ACC112 (cell line): ENCODE data around the gene LMOD1.
A peak's percentile ranks its signal among the peaks of the same experiment; 100 is the strongest.
"Not testable (repeated sequence)": the region's sequence is repeated elsewhere in the genome, so short reads cannot be mapped to it uniquely, and the experiment has no call there.

ENCODE experiments used
- H2AFZ ChIP-seq: fragments of 200-600 bp; sonication (generic); one replicate; pipeline ENCODE4 v1.6.0; 2017; ENCODE audit warnings: antibody characterized with exemption, low read length; ENCODE audit not compliant: unreplicated experiment
- H3K27ac ChIP-seq: fragments of 200-600 bp; sonication (generic); 2 replicates; pipeline ENCODE4 v1.5.1; 2014; ENCODE audit warnings: low read depth, mild to moderate bottlenecking, antibody characterized with exemption, low read length, moderate library complexity
- H3K27me3 ChIP-seq: fragments of 200-600 bp; sonication (generic); 2 replicates; pipeline ENCODE4 v1.6.1; 2014; ENCODE audit warnings: mild to moderate bottlenecking, antibody characterized with exemption, low read length, moderate library complexity, mixed read lengths; ENCODE audit not compliant: insufficient read depth
- H3K36me3 ChIP-seq: fragments of 200-600 bp; sonication (generic); 2 replicates; pipeline ENCODE4 v1.6.1; 2016; ENCODE audit warnings: mild to moderate bottlenecking, antibody characterized with exemption, low read length, moderate library complexity, mixed read lengths; ENCODE audit not compliant: insufficient read depth
- H3K4me1 ChIP-seq: fragments of 200-600 bp; sonication (generic); one replicate; pipeline ENCODE4 v1.6.1; 2016; ENCODE audit warnings: low read length, mixed read lengths; ENCODE audit not compliant: insufficient read depth, unreplicated experiment, control insufficient read depth
- H3K4me3 ChIP-seq: fragments of 200-600 bp; sonication (generic); 2 replicates; pipeline ENCODE4 v1.5.1; 2014; ENCODE audit warnings: mild to moderate bottlenecking, low read depth, low read length
- H3K79me2 ChIP-seq: fragments of 200-600 bp; sonication (generic); one replicate; pipeline ENCODE4 v1.6.0; 2016; ENCODE audit warnings: low read length; ENCODE audit not compliant: control insufficient read depth, unreplicated experiment, insufficient read depth

Gene LMOD1

DNA sequence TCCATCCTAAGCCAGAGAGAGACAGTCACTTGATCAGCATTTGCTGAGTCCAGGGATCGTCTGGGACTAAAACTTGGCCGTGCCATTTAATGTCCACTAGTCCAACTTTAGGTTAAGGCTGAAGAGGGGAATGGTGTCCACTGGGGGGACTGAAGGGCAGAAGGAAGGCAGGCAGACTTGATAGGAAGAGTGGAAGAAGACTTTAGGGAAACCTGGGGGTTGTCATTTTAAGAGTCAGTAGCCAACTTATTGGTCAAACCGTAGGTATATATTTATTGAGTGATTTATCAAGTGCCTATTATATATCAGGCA, 1.3 kb upstream of the LMOD1 start:
- no peak overlapping the region for H2AFZ ChIP-seq

DNA sequence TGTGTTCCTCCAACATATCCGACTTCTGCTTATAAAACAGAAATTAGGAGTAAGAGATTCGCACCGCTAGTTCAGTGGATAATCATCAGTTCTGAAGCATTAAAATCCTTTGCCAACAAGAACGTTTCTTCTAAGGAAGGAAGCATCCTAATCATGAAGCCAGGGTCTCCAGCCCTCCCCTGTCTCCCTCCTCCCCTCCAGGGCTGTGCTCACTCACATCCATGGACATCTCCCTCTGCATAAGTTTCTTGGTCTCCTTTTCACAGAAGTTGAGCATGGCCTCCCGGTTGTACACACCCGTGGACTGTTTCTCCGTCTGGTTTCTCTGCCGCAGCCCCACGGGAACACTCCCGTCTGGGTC, 505 bp downstream of the LMOD1 start:
- no peaks in the 10 kb centered on the region for H3K79me2 ChIP-seq
- H2AFZ ChIP-seq: peak overlapping the region; percentile 61
- H3K36me3 ChIP-seq: no peaks in the 10 kb centered on the region
- peaks cover 23% of the 10 kb centered on the region for H3K4me1 ChIP-seq
- H3K27ac ChIP-seq: no peak overlapping the region
- H3K27me3 ChIP-seq: peaks cover 12% of the 10 kb centered on the region; the same call in 1 of the 2 replicates
- peak overlapping the region; percentile 66 for H3K4me3 ChIP-seq

More for the DNA sequence above, 1.3 kb upstream of the LMOD1 start:
- peaks cover 12% of the 10 kb centered on the region; the same call in 1 of the 2 replicates for H3K27me3 ChIP-seq
- no peak overlapping the region for H3K4me3 ChIP-seq
- no peak overlapping the region for H3K27ac ChIP-seq
- H3K36me3 ChIP-seq: no peaks in the 10 kb centered on the region
- peaks cover 23% of the 10 kb centered on the region for H3K4me1 ChIP-seq
- no peaks in the 10 kb centered on the region for H3K79me2 ChIP-seq

DNA sequence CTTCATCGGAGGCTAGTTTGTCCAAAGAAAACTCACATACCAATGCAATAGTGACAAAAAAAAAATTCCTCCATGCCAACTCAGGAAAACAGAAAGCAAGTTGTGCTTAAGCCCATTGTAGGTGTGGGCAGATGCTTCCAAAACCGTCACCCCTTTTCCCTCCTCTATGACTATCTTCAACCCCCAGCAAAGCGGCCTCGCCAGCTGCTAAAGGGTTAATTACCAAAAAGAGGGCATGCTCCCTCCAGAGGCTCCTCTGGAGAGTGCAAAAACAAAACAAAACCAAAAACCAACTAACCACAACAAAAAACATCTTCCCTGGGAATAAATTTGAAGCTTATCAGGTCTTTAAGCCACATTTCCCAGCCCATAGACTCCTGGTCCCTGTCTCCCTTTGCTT, 1.2 kb downstream of the LMOD1 start:
- Histone ChIP-seq H3K36me3 (no peaks in the 10 kb centered on the region), H3K79me2 (no peaks in the 10 kb centered on the region), H3K27ac (no peak overlapping the region), H2AFZ (no peak overlapping the region), H3K27me3 (peaks cover 12% of the 10 kb centered on the region; the same call in 1 of the 2 replicates), H3K4me3 (peak overlapping the region; percentile 66), H3K4me1 (peaks cover 23% of the 10 kb centered on the region)

DNA sequence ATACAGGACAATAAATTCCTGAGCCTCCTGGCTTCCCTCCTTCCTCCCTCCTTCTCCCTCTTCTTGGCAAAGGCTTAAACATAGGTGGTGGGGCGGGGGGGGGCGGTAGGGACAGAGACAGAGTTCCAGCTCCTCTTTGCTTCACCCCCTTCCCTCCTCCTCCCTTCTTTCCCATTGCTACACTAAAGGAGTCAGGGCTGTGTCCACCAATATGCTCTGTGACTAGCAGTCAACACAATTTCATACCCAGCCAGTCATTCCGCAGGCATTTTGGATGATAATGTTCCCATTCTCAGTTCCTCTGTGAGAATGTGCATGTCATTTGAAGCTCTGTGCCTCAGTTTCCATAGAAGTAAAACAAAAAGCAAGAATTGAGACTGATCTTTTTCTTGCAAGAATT, 1.7 kb downstream of the LMOD1 start:
- Histone ChIP-seq H3K27ac (no peak overlapping the region), H3K36me3 (no peaks in the 10 kb centered on the region), H3K4me3 (no peak overlapping the region)

DNA sequence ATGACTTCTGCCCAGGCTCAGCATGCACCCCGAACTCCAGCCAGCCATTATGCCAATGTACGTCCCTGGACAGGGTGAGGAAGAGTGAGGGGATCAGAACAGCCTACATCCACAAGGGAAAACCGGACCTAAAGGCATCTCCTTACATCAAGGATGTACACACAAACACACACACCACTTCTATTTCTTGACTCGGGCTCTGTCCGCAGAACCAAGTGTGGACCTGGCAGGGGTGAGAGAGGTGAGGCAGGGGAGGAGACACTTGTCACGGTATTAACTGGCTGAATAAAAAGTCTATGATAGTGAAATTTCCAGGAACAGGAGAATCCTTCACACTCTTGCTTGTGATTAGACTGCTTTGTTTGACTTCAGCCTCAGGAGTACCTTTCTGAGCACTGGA, 2.3 kb downstream of the LMOD1 start:
- H3K36me3 ChIP-seq: no peaks in the 10 kb centered on the region
- no peak overlapping the region for H2AFZ ChIP-seq
- H3K27me3 ChIP-seq: peaks cover 12% of the 10 kb centered on the region; the same call in 1 of the 2 replicates
- peaks cover 23% of the 10 kb centered on the region for H3K4me1 ChIP-seq
- H3K79me2 ChIP-seq: no peaks in the 10 kb centered on the region
- H3K4me3 ChIP-seq: no peak overlapping the region
- no peak overlapping the region for H3K27ac ChIP-seq

More for the DNA sequence above, 1.7 kb downstream of the LMOD1 start:
- Histone ChIP-seq H3K27me3 (peaks cover 12% of the 10 kb centered on the region; the same call in 1 of the 2 replicates), H3K79me2 (no peaks in the 10 kb centered on the region), H3K4me1 (peaks cover 23% of the 10 kb centered on the region), H2AFZ (no peak overlapping the region)

DNA sequence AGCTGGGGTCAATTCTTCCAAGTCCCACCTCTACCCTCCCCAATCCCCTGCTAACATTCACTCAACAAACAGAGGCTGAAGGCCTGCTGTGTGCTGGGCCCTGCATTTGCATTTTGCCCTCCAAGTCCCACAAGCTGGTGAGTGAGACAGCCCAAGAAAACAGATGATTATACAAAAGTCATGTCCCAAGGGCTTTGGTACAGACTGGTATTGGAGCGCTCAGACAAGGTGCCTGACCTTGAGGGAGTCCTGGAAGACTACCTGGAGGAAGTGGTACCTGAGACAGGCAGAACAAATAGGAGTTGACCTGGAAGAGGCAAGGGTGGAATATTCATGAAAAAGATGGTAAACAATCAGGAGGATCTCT, 4.2 kb downstream of the LMOD1 start:
- no peaks in the 10 kb centered on the region for H3K79me2 ChIP-seq
- H3K4me1 ChIP-seq: peaks cover 32% of the 10 kb centered on the region
- peaks cover 12% of the 10 kb centered on the region; the same call in 1 of the 2 replicates for H3K27me3 ChIP-seq
- no peaks in the 10 kb centered on the region for H3K36me3 ChIP-seq
- H3K27ac ChIP-seq: no peak overlapping the region
- no peak overlapping the region for H2AFZ ChIP-seq
- no peak overlapping the region for H3K4me3 ChIP-seq

DNA sequence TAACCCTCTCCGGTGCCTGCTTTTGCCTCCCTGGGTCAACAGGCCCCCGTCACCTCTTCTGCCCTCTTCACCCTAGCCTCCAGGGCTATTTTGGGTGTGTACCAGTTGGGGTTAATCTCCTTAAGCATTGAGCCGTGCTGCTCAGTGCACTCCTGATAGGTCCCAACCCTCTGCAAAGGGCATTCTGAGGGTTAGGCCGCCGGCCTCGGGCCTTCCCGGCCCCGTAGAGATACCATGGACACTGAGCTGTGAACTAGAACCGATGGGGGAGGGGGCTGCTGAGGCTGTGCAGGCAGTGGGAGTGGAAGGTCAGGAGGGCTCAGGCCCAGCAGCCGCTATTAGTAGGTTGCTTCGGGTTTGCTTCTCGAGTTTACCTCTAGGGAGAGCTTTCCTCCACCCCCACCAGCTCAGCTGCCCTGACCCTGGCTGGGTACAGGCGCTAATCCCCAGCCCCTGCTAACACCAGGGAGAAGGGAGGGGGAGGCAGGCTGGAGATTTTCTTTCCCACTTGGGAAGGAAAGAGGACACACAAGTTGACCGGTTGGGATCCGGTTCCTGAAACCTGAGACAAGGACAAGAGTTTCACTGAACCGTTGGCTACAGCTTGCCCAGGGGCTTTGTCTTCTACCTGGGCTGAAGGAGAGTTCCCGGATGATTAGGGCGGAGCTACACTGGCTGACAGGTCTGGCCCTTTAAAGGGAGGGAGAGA, 4.8 kb downstream of the LMOD1 start:
- peaks cover 27% of the 10 kb centered on the region for H3K4me1 ChIP-seq
- no peak overlapping the region for H3K27ac ChIP-seq
- H3K4me3 ChIP-seq: no peak overlapping the region

DNA sequence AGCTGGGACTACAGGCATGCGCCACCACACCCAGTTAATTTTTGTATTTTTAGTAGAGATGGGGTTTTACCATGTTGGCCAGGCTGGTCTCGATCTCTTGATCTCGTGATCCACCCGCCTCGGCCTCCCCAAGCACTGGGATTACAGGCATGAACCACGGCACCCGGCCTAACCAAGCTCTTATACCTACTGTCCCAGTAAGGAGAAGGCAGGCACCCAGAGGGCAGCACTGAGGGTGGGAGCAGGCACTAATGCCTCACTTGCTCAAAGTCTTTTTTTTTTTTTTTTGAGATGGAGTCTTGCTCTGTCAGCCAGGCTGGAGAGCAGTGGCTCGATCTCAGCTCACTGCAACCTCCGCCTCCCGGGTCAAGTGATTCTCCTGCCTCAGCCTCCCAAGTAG, 6.0 kb downstream of the LMOD1 start:
- H2AFZ ChIP-seq, H3K27ac ChIP-seq, H3K27me3 ChIP-seq, H3K36me3 ChIP-seq, H3K79me2 ChIP-seq, H3K4me3 ChIP-seq: not testable (repeated sequence)
- H3K4me1 ChIP-seq: peaks cover 14% of the 10 kb centered on the region

More for the DNA sequence above, 4.8 kb downstream of the LMOD1 start:
- H3K27me3 ChIP-seq: peaks cover 12% of the 10 kb centered on the region; the same call in 1 of the 2 replicates
- no peaks in the 10 kb centered on the region for H3K36me3 ChIP-seq
- H3K79me2 ChIP-seq: no peaks in the 10 kb centered on the region
- no peak overlapping the region for H2AFZ ChIP-seq

DNA sequence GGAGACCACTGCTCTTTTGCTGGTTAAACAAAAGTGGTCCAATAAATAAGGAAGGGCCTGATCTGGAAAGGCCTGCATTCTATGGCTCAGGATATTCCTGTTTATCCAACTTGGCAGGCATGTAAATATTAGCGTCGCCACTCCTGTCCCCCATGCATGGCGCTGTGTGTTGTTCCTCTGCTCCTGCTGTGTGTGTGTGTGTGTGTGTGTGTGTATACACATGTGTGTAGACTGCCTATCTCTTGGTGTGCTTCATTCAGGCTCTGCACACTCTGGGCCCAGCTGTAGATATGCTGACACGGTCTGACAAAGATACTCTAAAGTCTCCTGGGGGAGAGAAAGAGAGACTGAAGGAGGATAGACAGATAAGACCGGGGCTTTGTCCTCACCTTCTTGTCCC, 6.8 kb downstream of the LMOD1 start:
- Histone ChIP-seq H3K4me3 (no peak overlapping the region), H3K79me2 (no peaks in the 10 kb centered on the region), H3K4me1 (peaks cover 15% of the 10 kb centered on the region), H3K27me3 (no peaks in the 10 kb centered on the region), H3K27ac (no peak overlapping the region), H3K36me3 (no peaks in the 10 kb centered on the region), H2AFZ (no peak overlapping the region)

DNA sequence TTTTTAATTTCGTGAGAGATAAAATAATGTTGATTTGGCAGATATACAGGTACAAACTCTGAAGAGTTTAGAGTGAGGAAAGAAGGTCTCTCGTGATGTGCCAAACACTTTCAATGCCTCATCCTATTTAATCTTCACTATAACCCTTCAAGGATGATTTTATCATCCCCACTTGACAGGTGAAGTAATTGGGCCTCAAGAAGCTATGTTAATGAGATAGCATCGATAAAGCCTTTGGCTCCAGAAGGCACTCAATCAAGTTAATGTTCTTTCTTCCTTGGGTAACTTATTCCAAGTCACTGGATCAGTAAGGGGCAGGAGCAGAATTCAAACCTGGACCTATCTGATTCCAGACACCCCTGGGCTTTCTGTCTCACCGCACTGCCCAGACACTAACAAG, 7.2 kb downstream of the LMOD1 start:
- Histone ChIP-seq H3K27ac (no peak overlapping the region), H3K4me3 (no peak overlapping the region), H3K79me2 (no peaks in the 10 kb centered on the region), H2AFZ (no peak overlapping the region), H3K4me1 (peaks cover 19% of the 10 kb centered on the region), H3K27me3 (no peaks in the 10 kb centered on the region), H3K36me3 (no peaks in the 10 kb centered on the region)

DNA sequence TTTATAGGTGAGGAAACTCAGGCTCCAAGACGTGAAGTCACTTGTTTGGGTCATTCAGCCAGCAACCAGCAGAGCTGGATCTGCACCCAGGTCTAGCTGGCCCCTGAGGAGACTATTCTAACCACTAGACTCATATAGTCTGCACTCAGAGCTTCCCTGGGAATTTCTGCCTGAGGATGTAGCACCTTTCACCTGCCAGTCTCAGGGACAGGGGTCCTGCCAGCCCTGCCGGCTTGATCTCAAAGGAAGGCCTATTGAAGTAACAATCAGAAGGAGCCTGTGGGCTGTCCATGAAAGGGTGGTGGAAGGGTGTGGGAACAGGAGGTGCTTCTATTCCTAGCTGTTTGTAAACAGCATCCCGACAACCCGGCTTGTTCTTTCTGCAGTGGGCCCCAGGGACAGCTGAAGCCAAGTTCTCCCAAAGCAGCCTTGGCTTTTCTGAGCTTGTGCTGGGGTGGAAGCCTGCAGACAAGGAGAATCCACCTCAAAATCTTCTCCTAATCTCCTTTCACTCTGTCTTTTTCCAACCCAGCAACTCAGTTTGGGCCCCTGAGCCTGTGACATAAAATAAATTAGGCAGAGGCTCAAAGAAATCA, 7.8 kb downstream of the LMOD1 start:
- no peaks in the 10 kb centered on the region for H3K79me2 ChIP-seq
- peaks cover 24% of the 10 kb centered on the region for H3K4me1 ChIP-seq
- no peak overlapping the region for H2AFZ ChIP-seq
- no peaks in the 10 kb centered on the region for H3K36me3 ChIP-seq
- no peak overlapping the region for H3K27ac ChIP-seq
- H3K4me3 ChIP-seq: no peak overlapping the region
- H3K27me3 ChIP-seq: no peaks in the 10 kb centered on the region
